ENCODE measurements around the gene IRAK2. TPM values are rescaled to one million over a fixed set of nuclear protein-coding genes. Genes with fewer than 3 reads are reported as not detected.

IRAK2 gene
- total RNA-seq, 4 donors from 2014 or later = 4.4 to 23.3 (median 9.6) TPM

DNA sequence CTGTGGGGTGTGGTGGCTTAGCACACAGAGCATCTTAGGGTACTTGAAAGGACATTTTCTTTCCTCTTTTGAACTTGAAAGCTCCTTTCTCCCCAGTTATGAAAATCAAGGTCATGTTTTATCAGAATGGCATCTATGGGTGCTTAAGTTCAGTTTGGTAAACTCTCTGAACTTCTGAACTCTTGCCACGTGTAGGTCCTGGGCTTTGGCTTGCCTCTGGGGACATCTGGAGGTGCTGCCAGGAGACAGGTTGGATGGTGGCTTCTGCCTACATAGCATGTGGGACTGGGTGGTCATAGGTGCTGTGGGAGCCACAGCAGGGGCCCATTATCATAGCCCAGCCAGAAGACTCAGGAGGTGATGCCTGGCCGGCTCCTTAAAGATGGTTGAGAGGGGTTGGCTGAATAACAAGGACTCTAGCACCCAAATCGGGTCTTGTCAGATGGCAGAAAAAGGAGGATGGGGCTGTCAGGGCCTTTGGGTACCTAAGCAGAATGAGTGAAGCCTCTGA, 112.5 kb downstream of the IRAK2 start:
- H3K27ac ChIP-seq = no peak overlapping the region
- no peaks in the 10 kb centered on the region for H3K27me3 ChIP-seq
- peaks cover 4 to 31% (median 10%) of the 10 kb centered on the region in 3 donors for H3K4me1 ChIP-seq
- intact Hi-C loops (cut with DNase I) = no loop called here
- no peak for DNase-seq
- peaks cover 9 to 95% (median 43%) of the 10 kb centered on the region in 3 donors for H3K36me3 ChIP-seq
- WGBS, 2 donors = 93 to 100% methylated on average over 2 to 3 of the region's 3 CpGs
- H3K4me3 ChIP-seq = no peak overlapping the region
- TF ChIP-seq POLR2A (IDR thresholded peaks at IDR 0.05) = no peak
- TF ChIP-seq CTCF (IDR thresholded peaks at IDR 0.05) = no peak
- no peaks in the 10 kb centered on the region for H3K9me3 ChIP-seq

GRCh38 chr3:10278501-10278900, 113.8 kb downstream of the IRAK2 start:
- WGBS, 2 donors = 100% methylated on average over 1 of the region's 1 CpG; no CpG with 5 or more reads in 1 of the 2 donors
- H3K4me1 ChIP-seq = peaks cover 3 to 24% (median 3%) of the 10 kb centered on the region in 3 donors
- no peaks in the 10 kb centered on the region for H3K9me3 ChIP-seq
- peaks cover 9 to 91% (median 42%) of the 10 kb centered on the region in 3 donors for H3K36me3 ChIP-seq
- H3K27ac ChIP-seq = no peak overlapping the region
- H3K4me3 ChIP-seq = no peak overlapping the region
- H3K27me3 ChIP-seq = no peaks in the 10 kb centered on the region
- TF ChIP-seq CTCF (IDR thresholded peaks at IDR 0.05) (no peak), POLR2A (IDR thresholded peaks at IDR 0.05) (no peak)
- no peak for DNase-seq
- intact Hi-C loops (cut with DNase I) = no loop called here

DNA sequence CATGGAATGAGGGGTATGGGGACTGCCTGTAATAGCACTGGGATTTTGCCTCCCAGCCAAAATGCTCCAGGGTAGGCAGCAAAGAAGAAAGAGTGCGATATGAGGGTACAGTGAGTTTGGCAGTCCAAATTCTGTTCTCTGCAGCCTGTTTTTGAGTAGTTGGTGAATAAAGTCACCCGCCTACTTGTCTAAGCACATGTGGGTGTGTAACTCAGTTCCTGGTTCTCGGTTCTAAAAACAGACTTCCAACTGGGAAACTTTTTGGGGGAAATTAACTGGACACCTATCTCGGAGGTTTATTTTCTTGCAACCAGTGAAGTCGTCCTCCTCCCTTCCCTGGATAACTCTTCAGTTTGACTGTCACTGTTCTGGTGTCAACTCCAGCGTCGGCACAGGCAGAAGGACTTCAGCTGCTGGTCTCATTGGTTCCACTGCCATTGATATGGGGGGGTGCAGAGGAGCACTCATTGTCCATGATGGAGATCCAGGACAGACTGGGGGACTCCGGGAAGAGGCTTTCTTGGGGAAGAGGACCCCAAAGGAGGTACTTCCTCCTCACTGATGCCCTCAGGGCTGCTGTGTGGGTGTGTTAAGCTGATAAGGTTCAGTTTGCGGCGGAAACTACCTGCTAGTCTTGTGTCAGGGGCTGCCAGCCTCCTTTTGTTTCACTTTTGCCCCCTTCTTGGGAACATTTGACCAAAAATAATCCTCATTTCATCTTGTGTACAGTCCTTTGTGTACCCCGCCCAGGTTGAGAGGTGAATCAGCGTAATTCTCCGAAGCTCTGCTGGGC, 114.9 kb downstream of the IRAK2 start:
- no peak overlapping the region for H3K4me3 ChIP-seq
- DNase-seq = no peak
- intact Hi-C loops (cut with DNase I) = no loop called here
- peaks cover 0 to 24% (median 6%) of the 10 kb centered on the region in 3 donors for H3K4me1 ChIP-seq
- 87 to 89% methylated on average over 10 of the region's 13 CpGs for WGBS, 2 donors
- no peaks in the 10 kb centered on the region for H3K9me3 ChIP-seq
- no peak overlapping the region for H3K27ac ChIP-seq
- peaks cover 9 to 82% (median 42%) of the 10 kb centered on the region in 3 donors for H3K36me3 ChIP-seq
- H3K27me3 ChIP-seq = no peaks in the 10 kb centered on the region
- TF ChIP-seq POLR2A (IDR thresholded peaks at IDR 0.05) (no peak), CTCF (IDR thresholded peaks at IDR 0.05) (no peak)

DNA sequence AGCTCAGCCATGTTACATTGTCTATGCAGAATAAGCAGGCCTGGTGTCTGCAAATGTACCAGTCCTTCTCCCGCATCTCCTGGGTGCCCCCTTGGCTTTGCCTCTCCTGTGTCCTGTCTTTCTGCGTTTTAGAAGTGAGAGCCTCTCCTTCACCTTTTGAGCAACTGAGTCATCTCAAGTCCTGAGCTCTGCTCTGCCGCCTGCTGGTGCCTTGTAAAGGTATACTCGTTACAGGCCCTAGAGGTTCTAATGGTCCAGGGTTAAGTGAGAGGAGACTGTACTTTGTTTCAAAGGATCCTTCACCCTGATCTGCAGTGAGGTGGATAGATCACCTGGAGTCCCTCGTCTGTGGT, 115.4 kb downstream of the IRAK2 start:
- Histone ChIP-seq H3K36me3 (peaks cover 9 to 79% (median 42%) of the 10 kb centered on the region in 3 donors), H3K4me3 (no peak overlapping the region), H3K4me1 (peaks cover 0 to 24% (median 6%) of the 10 kb centered on the region in 3 donors), H3K9me3 (no peaks in the 10 kb centered on the region), H3K27me3 (no peaks in the 10 kb centered on the region), H3K27ac (no peak overlapping the region)
- intact Hi-C loops (cut with DNase I) = no loop called here
- DNase-seq = no peak
- TF ChIP-seq CTCF (IDR thresholded peaks at IDR 0.05) = peak in 1 of 6 experiments; percentile 17
- no peak for TF ChIP-seq POLR2A (IDR thresholded peaks at IDR 0.05)
- WGBS, 2 donors = 84 to 87% methylated on average over 5 of the region's 5 CpGs

GRCh38 chr3:10280571-10280970, 115.9 kb downstream of the IRAK2 start:
- DNase-seq = no peak
- no peak for TF ChIP-seq CTCF (IDR thresholded peaks at IDR 0.05)
- no peak for TF ChIP-seq POLR2A (IDR thresholded peaks at IDR 0.05)
- Histone ChIP-seq H3K4me1 (peaks cover 0 to 26% (median 6%) of the 10 kb centered on the region in 3 donors), H3K4me3 (no peak overlapping the region), H3K36me3 (peaks cover 9 to 74% (median 42%) of the 10 kb centered on the region in 3 donors), H3K9me3 (no peaks in the 10 kb centered on the region), H3K27ac (no peak overlapping the region), H3K27me3 (no peaks in the 10 kb centered on the region)
- WGBS, 2 donors = 90 to 92% methylated on average over 6 of the region's 6 CpGs
- intact Hi-C loops (cut with DNase I) = no loop called here
